ENCODE results near the gene ULK4. TPM values are rescaled to one million over a fixed set of nuclear protein-coding genes. Genes with fewer than 3 reads are reported as not detected.
A peak's percentile ranks its signal among the peaks of the same experiment; 100 is the strongest.

Gene ULK4
- total and polyA plus RNA-seq, 2 of the 8 experiments (the other 6 are each of a cell fraction or from before 2014, with no cell fraction given), result 3.0 to 10.8 TPM

DNA sequence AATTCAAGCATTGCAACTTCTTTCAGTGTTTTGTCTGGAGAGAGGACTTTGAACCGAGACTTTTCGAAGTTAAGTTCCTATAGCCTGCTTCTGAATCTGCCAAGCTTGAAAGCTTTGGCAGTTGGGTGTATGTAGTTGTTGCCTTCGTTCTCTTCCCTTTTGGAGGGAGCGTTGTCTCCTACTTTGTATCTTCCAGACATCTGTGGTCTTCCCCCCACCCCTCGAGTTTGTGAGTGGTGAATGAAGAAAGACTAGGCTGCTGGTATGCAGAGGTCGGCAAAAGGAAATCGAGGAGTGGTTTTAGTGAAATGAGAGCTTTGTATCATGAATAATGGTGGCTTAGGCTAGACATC is 761.3 kb downstream of the ULK4 start:
- Histone ChIP-seq H2AFZ (ENCODE audit: low read length) (no peak overlapping the region), H3K14ac (ENCODE audit: insufficient read length) (no peak overlapping the region), H4K20me1 (replicated peaks in 1 of 2; ENCODE audit: control insufficient read depth in 1 of 2, insufficient read depth in 2 of 2, low read length in 2 of 2) (peaks cover 16 to 34% of the 10 kb centered on the region in 2 experiments), H3K9me3 (ENCODE audit: insufficient read depth in 2 of 2, low read depth in 1 of 2, low read length in 1 of 2) (no peaks in the 10 kb centered on the region), H2BK5ac (ENCODE audit: low read depth, low read length) (no peak overlapping the region), H3K4me3 (ENCODE audit: extremely low read depth in 1 of 4, insufficient read depth in 2 of 4, low read depth in 3 of 4, low read length in 4 of 4) (peak overlapping the region; percentile 83 to 99 (median 86)), H3K23ac (ENCODE audit: insufficient read length) (no peak overlapping the region), H3K79me1 (ENCODE audit: low read depth, low read length) (no peaks in the 10 kb centered on the region), H3K9ac (replicated peaks in 1 of 4; ENCODE audit: extremely low read depth in 1 of 4, low read depth in 3 of 4, low read length in 3 of 4) (peak overlapping the region; percentile 3 to 64 (median 48); a peak in 4 of 7 replicates), H3K23me2 (ENCODE audit: low read depth, low read length) (peaks cover 12% of the 10 kb centered on the region), H4K5ac (ENCODE audit: insufficient read length, low read depth, low read length) (no peak overlapping the region), H3K79me2 (ENCODE audit: control insufficient read depth in 1 of 2, insufficient read depth in 2 of 2, low read length in 2 of 2) (peaks cover 36 to 58% of the 10 kb centered on the region in 2 experiments), H4K8ac (ENCODE audit: extremely low read depth, insufficient read depth, low read length) (no peak overlapping the region), H3K27me3 (replicated peaks in 1 of 4; ENCODE audit: control insufficient read depth in 3 of 4, extremely low read depth in 1 of 4, insufficient read depth in 3 of 4, low read length in 3 of 4) (no peaks in the 10 kb centered on the region), H4K91ac (replicated peaks; ENCODE audit: insufficient read length, low read length) (no peak overlapping the region), H2BK12ac (ENCODE audit: low read depth, low read length) (no peak overlapping the region), H2AK5ac (ENCODE audit: low read depth, low read length) (no peak overlapping the region), H2BK120ac (replicated peaks; ENCODE audit: low read depth, low read length) (no peak overlapping the region), H3K4me1 (replicated peaks in 1 of 4; ENCODE audit: control insufficient read depth in 3 of 4, insufficient read depth in 4 of 4, low read length in 3 of 4) (peaks cover 0 to 20% (median 3%) of the 10 kb centered on the region in 4 experiments; a peak in 3 of 7 replicates), H3K4me2 (ENCODE audit: insufficient read depth in 1 of 2, low read depth in 2 of 2, low read length in 2 of 2) (peak overlapping the region; percentile 77 to 85), H3K4ac (replicated peaks; ENCODE audit: insufficient read length, low read depth, low read length) (no peak overlapping the region), H3K18ac (ENCODE audit: extremely low read depth, low read length) (no peak overlapping the region), H2BK15ac (ENCODE audit: low read length) (no peak overlapping the region), H3K56ac (replicated peaks; ENCODE audit: insufficient read length, low read depth, low read length) (no peak overlapping the region), H2BK20ac (ENCODE audit: low read length) (no peak overlapping the region), H3K27ac (ENCODE audit: low read depth, low read length) (no peak overlapping the region), H3K36me3 (ENCODE audit: control insufficient read depth in 2 of 4, insufficient read depth in 4 of 4, low read length in 3 of 4) (no peaks in the 10 kb centered on the region)
- POLR2A ChIA-PET (ENCODE audit: partially characterized antibody), result interaction anchor here (1.0 to 6.8 kb wide), 7 partner anchors 10 to 119 kb away, joined by 3 to 80 read pairs (median 14); no protein-coding TSS in a partner anchor
- 5% methylated on average over 7 of the region's 7 CpGs; no CpG with 5 or more reads in 1 of the 2 experiments for WGBS, 2 experiments (ENCODE audit: extremely low coverage in 1 of 2, insufficient coverage in 1 of 2, insufficient read length in 1 of 2, insufficient replicate concordance in 2 of 2, low coverage in 1 of 2, low lambda C conversion rate in 2 of 2, missing lambda C conversion rate in 1 of 2)
- CTCF ChIA-PET (ENCODE audit: partially characterized antibody), result interaction anchor here (0.6 kb wide), 1 partner anchor 135 kb away, joined by 3 read pairs; no protein-coding TSS in a partner anchor
- no peak for TF ChIP-seq RAD21 (IDR thresholded peaks at IDR 0.05 in 1 of 2, conservative IDR thresholded peaks at IDR 0.05 in 1 of 2; ENCODE audit: low read depth in 2 of 2, low read length in 2 of 2)
- TF ChIP-seq CHD2 (IDR thresholded peaks at IDR 0.05; ENCODE audit: low read length), result no peak
- no peak for TF ChIP-seq TBP (IDR thresholded peaks at IDR 0.05; ENCODE audit: low read depth, low read length)
- TF ChIP-seq JUND (IDR thresholded peaks at IDR 0.05; ENCODE audit: low read length), result no peak
- no peak for FAIRE-seq
- DNase-seq (ENCODE audit: low read depth in 1 of 2, low spot score in 2 of 2), result no peak

All from H1 (cell line).